Nucleus accumbens (tissue), 56 donors: ENCODE data around the gene DCBLD2.

Experiments
- DNase-seq, 56 donors: peaks; one replicate each; lab custom pipeline; 2025; lab: John Stamatoyannopoulos, UW

Gene DCBLD2

GRCh38 chr3:98901392-98902350 is at the start of gene DCBLD2:
Gene DCBLD2, minus strand, starts transcription at chr3:98901695. Its CDS starts 369 bp downstream, at chr3:98901326.
- peak; percentile 85 to 100 (median 99) for DNase-seq

GRCh38 chr3:98945666-98946065 is 44.2 kb upstream of the DCBLD2 start:
- no peak for DNase-seq

GRCh38 chr3:98945101-98945524 is 43.6 kb upstream of the DCBLD2 start:
- no peak for DNase-seq

GRCh38 chr3:98930413-98930812 is 28.9 kb upstream of the DCBLD2 start:
- DNase-seq: no peak

- no peak for DNase-seq
These were observed 20.5 kb upstream of the DCBLD2 start for GRCh38 chr3:98921957-98922356.

GRCh38 chr3:98920166-98920565 is 18.7 kb upstream of the DCBLD2 start:
- DNase-seq: no peak

GRCh38 chr3:98918586-98918985 is 17.1 kb upstream of the DCBLD2 start:
- DNase-seq: no peak

GRCh38 chr3:98917608-98918007 is 16.1 kb upstream of the DCBLD2 start:
- DNase-seq: no peak

GRCh38 chr3:98914210-98915080 is 12.9 kb upstream of the DCBLD2 start:
- no peak for DNase-seq

GRCh38 chr3:98912448-98912847 is 11.0 kb upstream of the DCBLD2 start:
- no peak for DNase-seq

- DNase-seq: no peak
These were observed 4.7 kb upstream of the DCBLD2 start for GRCh38 chr3:98906230-98906629.

GRCh38 chr3:98903705-98904481 is 2.4 kb upstream of the DCBLD2 start:
- DNase-seq: no peak

GRCh38 chr3:98903099-98903498 is 1.6 kb upstream of the DCBLD2 start:
- DNase-seq: no peak

- DNase-seq: no peak
These were observed 851 bp upstream of the DCBLD2 start for GRCh38 chr3:98902351-98902740.

GRCh38 chr3:98901119-98901391 is 440 bp downstream of the DCBLD2 start:
- DNase-seq: peak in 47 of 56 donors; percentile 7 to 71 (median 50)

GRCh38 chr3:98900265-98901118 is 1.0 kb downstream of the DCBLD2 start:
- DNase-seq: peak in 9 of 56 donors; percentile 13 to 57 (median 34)

- DNase-seq: no peak
These were observed 3.8 kb downstream of the DCBLD2 start for GRCh38 chr3:98897701-98898100.

GRCh38 chr3:98894791-98895576 is 6.5 kb downstream of the DCBLD2 start:
- no peak for DNase-seq

- DNase-seq: no peak
These were observed 7.8 kb downstream of the DCBLD2 start for GRCh38 chr3:98893740-98894139.
